Amygdala (tissue), 56 donors: Measurements from ENCODE around the gene TMSB4X.
A peak's percentile ranks its signal among the peaks of the same experiment; 100 is the strongest.
"Not testable (repeated sequence)": the region's sequence is repeated elsewhere in the genome, so short reads cannot be mapped to it uniquely, and the experiment has no call there.

Experiments used
- DNase-seq, 56 donors: peaks; one replicate each; lab custom pipeline; 2025; lab: John Stamatoyannopoulos, UW

The TMSB4X gene

DNA sequence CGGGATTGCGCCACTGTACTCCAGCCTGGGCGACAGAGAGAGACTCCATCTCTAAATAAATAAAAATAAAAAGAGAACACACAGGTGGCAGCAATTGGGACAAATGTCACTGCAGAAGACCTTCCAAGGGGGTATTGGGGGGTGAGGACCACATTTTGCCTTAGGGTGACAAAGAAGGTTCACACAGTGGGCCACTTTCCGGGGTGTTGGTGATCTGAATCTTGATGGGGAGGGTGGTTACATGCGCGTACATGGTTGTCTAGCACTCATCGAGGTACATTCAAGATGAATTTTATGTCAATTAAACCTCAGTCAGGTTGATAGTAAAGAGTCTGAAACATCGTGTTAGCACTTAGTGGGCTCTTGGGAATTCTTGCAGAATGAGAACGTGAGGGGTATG, 20.5 kb upstream of the TMSB4X start:
- DNase-seq = no peak

DNA sequence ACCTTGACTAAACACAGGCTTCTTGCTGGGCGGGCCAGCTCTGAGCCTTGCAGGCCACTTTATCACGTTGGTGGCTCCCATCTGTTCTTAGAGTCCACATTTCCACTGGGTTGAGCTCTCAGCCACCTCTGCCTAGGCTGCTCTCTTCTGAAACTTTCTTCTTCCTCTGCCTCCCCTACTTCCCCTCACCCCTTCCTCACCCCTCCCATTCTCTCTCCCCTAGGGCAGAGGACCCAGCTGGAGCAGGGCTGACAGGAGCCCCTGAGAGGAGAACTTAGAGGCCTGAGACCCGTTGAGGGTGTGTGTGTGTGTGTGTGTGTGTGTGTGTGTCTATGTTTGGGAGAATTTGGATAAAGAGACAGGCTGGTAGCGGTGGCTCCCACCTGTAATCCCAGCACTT, 19.9 kb upstream of the TMSB4X start:
- no peak for DNase-seq

DNA sequence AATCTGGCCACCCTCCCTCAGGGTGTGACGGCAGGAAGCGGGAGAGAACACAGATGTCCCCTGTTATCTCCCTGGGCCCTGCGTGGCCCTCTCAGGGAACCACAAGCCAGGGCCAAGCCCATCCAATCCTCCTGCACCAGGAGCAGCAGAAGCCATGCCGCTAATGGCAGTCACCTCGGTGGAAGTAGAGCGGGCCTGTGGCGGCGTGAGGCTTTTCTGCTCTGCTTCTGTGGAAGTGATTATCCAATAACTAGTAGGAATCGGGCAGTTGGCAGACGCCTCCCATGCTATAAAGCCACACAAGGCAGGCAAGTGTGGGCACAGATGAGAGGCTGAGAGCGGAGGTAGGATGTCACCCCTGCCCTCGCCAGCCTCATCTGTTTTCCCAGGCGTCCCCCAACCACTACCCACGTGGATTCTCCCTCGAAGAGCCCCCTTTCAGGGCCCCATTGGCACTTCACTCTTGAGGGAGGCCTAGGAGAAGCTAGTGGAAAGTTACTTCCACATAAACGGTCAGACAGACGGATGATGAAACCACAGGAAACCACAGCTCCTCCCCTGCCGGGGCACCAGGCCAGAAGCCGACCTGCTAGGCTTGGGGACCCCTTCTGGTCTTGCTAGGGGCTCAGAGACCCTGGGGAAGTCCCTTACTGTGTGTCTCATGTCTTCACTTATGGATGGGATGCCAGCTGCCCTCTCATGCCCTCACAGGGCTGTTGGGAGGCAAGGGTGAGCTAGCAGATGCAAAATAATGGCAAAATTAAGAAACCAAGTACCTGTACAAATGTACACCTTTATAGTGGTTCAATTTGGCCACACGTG, 18.8 kb upstream of the TMSB4X start:
- peak in 26 of 56 donors; percentile 1 to 51 (median 10) for DNase-seq

DNA sequence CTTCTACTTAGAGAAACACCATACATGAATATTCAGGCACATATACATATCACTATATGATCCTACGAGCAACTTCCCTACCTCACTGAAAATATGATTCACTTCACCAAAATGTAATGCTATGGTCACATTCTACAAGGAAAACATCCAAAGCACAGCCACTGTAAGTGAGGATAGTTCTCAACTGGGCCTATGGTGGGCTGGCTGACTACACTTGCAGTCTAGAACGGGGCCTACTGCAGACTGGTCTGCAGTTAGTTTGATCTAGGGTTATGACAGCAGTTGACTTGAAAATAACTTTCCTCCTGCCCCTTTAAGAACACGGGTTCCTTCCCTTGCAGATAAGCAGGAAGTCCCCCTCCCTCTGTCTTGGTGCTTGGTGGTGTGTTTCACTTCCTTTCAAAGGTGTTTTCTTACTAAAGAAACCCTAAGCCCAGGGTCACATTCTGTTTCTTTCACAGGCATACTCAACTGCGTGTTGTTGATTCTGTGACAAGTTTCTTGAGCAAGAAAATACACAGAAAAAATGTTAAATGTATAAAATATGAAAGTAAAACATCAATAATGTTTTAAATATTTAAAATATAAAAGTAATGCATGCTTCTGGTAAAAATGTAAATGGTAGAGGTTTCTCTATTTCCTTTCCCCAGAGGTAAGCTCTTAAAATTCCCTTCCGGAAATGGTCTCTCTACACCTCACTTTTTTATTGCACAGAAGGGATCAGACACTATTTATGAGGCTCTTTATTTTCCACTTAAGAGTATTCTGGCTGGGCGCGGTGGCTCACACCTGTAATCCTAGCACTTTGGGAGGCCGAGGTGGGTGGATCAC, 18.0 kb upstream of the TMSB4X start:
- DNase-seq = peak in 6 of 56 donors; percentile 1 to 25 (median 12)

DNA sequence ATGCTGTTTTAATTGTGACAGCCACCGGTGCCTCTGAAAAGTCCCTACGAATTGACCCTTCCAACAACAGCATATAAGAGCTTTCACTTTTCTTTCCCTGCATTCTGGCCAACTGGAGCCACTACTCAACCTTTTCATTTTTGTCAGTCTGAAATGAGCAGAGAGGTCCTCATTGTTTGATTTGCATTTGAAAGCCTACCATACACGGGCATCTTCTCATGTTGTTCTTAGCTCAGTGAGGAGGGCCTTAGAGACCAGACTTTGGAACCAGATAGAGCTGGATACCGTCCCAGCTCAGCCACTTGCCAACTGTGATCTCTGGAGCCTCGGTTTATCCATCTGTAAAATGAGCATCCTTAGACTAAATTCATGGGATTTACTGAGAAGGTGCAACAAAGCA, 16.9 kb upstream of the TMSB4X start:
- no peak for DNase-seq

DNA sequence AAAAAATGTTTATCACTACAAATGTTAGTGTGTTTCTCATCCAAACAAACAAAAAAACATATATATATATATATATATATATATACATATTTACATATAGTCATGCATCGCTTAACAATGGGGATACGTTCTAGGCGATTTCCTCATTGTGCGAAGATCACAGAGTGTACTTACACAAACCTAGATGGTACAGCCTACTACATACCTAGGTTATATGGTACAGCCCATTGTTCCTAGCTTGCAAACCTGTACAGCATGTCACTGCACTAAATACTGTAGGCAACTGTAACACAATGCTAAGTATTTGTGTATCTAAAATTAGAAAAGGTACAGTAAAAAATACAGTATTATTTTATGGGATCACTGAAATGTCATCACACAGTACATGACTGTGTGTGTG, 16.4 kb upstream of the TMSB4X start:
- no peak for DNase-seq

DNA sequence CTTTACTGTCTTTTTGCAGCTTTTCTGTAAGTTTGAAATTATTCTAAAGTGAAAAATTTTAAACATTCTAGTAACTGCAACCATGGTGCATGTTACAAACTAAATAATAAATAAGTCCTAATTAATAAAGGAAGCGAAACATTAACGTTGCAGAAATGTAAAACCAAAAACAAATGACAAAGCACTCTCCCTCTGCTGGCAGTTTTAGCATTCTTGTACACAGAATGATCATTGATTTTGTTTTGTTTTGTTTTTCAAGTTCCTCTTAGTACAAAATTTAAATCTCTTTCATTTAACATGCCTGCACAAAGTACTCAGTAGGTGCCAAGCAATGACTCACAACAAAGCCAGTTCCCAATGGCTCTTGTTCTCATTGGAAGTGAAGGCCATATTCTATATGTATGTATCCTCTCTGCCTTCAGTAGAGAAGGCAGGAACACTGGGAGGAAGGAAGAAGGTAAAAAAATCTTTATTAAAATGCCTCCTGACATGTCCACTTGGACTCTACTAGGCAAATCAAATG, 13.7 kb upstream of the TMSB4X start:
- no peak for DNase-seq

DNA sequence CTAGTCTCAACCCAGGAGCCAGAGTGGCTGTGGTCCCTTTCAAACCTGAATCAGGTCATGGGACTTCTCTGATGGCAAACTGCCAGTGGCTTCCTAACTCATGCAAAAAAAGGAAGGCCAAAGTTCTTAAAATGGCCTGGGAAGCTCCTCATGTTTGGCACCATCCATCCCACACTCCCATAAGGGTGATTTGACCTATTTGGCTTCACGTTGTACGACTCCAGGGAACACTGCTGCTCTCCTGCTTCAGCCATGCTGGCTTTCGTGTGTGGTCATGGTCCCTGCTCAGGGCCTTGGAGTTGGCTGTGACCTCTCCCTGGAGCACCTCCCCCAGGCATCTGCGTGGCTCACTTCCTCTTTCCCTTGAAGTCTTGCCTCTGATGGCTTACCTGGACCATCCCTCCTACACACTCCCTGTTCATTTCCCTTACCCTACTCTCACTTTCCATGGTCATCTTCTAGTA, 12.8 kb upstream of the TMSB4X start:
- DNase-seq = no peak

DNA sequence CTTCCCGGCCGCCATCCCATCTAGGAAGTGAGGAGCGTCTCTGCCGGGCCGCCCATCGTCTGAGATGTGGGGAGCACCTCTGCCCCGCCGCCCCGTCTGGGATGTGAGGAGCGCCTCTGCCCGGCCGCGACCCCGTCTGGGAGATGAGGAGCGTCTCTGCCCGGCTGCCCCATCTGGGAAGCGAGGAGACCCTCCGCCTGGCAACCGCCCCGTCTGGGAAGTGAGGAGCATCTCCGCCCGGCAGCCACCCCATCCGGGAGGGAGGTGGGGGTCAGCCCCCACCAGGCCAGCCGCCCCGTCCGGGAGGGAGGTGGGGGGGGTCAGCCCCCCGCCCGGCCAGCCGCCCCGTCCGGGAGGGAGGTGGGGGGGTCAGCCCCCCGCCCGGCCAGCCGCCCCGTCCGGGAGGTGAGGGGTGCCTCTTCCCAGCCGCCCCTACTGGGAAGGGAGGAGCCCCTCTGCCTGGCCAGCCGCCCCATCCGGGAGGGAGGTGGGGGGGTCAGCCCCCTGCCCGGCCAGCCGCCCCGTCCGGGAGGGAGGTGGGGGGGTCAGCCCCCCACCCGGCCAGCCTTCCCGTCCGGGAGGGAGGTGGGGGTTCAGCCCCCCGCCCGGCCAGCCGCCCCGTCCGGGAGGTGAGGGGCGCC, 11.6 kb upstream of the TMSB4X start:
- not testable (repeated sequence) for DNase-seq

DNA sequence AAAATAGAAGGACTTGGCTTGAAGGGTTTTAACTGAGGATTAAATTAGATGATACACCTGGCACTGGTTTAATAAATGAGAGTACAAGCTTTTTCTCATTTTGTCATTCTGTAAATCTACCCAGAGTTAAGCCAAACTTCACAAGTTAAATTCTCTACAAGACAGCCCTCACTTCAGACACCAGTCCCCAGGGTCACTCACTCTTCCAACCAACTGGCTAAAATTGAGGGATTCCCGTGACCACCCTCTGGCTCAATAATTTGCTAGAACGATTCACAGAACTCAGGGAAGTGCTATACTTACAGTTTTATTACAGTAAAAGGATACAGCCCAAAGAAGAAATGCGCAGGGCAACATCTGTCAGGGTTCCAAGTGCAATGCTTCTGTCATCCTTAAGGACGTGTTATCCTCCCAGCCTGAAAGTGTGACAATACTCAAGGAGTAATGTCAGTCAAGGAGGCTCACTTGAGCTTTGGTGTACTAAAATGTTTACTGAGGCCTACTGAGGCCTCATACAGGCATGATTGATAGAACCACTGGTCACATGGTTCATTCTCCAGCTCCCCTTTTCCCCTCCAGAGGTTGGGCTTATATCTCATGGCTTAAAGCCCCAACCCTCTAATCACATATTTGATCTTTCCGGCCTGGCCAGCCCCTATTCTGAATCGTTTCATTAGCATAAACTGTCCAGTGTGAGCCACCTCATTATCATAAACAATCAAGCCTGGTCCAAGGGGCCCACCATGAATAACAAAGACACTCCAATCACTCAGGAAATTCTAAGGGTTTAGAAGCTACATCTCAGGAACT, 9.6 kb upstream of the TMSB4X start:
- no peak for DNase-seq

DNA sequence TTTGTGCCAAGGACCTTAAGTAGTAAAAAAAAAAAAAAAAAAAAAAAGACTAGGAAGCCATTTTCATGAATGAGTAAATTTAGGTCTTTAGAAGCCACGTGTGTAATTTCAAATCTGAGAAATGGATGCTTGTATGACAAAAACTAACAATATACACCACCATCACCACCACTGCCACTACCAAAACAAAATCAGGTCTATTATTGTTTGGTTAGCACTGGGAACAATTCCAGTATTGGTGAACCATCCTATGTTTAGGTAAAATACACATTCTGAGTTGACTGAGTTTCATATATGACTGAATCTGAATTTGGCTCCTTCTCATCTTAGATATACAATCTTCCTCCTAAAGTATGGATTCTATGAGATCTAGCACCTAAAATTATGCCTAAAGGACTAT, 8.8 kb upstream of the TMSB4X start:
- DNase-seq = no peak

DNA sequence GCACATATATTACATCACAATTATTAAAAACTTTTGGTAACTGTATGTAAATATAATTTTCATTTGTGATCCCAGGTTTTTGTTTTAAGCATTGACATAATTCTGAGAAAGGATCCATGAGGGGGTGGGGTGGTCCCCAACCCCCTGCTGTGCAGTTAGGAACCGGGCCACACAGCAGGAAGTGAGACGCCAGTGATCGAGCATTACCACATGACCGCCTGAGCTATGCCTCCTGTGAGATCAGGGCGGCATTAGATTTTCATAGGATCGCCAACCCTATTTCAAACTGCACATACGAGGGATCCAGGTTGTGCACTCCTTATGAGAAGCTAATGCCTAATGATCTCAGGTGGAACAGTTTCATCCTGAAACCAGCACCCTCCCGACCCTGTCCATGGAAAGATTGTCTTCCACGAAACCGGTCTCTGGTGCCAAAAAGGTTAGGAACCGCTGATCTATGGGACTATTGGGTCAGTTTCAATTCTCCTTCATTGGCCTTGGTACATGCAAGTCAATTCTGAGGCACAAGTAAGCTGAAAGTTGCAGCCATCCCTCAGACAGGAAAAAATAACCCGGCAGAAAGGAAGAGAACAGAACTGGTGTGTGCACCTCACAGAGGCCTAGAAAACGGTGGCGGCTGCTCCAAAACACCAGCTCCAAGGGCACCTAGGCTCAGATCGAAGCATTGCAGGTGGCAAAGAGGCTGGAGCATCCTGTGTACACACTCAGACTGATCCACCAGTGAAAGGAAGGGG, 7.0 kb upstream of the TMSB4X start:
- peak in 1 of 56 donors; percentile 4 for DNase-seq

DNA sequence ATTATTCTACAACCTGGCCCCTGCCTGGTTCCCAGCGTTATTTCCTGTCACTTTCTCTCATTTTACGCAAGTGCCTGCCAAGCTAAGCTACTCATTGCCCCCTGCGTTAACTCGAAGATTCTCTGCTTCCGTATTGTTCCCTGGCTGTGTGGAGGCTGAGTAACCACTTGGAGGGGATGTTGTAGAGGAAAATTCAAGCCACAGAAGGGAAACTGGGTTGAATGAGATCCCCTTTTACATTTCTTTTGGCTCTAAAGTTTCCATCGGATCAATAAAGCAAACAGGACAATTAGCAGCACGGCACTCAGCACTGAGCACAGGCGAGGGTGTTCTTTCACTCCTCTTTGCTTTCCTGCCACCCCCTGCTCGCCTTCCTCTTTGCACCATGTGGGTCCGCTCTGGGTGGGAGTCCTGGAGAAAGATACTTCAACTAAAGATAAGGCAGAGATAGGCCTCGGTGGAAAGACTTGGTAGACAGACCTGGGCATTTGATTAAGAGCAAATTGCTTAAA, 4.2 kb upstream of the TMSB4X start:
- DNase-seq = peak in 32 of 56 donors; percentile 1 to 62 (median 14)

DNA sequence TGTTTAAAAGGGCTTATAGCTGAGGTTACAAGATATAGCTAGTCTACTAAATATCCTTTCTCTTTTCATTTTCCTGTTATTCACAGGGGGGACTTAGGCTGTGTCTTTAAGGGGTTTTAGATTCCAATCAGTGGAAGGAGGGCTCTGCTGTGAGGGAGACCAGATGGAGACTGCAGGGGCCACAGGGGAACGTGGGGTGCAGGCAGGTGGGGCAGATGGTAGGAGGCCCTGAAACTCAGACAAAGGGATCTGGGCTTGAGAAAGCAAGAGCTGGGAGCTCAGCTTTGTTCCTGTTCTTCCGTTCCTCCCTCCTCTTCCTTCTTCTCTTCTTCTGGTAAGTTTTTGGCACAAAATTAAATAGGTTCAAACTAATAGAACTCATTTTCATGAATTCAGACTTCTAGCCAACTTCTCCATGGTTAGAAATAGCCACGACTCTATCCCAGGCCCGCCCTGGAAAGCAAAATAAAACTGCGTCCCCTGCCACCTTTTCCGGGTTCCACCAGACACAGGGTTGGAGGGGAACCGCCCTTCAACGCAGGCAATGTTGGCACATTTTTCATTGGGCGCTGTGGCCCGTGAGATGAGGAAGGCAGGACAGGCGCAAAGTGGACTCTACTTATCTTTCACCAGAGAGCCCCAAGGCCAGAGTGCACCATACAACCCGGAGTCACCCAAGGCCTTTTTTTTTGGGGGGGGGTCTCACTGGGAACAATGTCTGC, 3.5 kb upstream of the TMSB4X start:
- DNase-seq = peak in 6 of 56 donors; percentile 0 to 27 (median 4)

DNA sequence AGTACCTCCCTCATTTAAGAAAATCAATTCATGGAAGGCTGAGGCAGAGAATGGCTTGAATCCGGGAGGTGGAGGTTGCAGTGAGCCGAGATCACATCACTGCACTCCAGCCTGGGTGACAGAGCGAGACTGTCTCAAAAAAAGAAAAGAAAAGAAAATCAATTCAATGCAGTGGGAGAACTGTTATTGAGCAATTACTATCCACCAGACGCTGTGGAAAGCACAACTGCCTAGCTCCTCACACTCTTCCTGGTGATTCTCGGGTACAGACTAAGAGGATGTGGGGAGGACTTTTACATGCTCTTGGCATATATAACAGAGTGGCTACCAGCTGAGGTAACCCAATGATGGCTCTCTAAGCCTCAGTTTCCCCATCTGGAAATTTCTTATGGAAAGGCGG, 2.7 kb upstream of the TMSB4X start:
- peak in 1 of 56 donors; percentile 0 for DNase-seq

DNA sequence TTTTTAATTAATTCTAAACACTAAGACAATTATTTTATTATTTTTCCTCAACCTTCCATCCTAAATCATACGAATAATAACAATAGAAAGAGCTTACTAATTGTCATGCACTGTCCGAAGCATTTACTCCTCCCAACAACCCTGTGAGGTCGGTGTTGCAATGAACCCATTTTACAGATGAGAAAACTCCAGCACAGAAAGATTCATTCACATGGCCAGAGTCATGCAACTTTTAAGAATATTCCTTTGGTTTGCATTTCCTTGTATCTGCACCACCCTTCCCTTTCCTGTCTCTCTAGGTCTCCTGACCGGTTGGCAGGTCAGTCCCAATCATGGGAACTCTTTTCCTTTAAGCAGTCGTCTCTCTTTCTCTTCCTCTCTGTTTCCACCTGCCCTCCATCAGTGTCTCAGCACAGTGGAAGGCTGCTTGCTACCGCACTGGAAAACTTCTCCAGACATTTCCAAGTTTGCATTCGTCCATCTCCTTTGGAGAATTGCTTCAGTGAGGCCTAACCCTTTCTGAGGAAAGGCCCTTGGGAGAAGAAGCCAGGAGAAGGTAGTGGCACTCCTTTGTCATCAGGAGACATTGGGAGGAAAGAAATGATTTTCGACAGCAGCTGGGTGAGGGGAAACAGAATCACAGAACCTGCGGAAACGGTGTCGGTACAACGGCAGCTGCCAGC, 1.9 kb upstream of the TMSB4X start:
- no peak for DNase-seq

DNA sequence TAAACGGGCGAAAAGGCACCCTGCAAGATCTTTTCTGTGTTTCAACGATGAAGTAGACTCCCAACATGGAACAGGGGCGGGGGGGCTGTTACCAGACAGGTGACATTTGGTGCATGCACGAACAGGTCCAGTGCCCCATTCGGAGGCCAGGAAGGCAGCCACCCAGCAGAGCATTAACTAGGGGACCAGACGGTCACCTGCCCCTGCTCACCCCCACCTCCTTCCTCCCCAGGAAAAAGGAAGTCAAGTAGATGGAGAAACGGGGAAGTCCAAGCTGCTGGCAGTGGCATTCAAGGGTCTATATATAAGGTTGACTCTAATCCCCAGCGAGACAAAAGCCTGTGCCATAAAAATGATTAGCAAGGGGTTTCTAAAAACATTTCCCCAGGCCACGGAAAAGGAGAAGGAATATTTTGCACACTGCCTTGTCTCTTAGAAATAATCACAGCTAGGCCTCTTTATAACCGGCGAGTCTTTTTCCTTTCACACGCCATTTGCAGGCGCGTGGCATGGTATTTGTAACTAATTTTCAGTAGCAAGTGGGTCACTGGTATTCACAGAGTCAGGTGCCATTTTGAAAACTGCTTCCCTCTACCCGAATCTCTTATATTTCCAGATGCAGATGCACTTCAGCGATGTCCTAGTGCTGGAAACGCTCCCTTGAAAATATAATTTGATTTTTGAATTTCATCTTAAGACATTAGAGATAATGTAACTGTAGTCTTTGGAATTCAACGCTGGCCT, 1.2 kb upstream of the TMSB4X start:
- DNase-seq = peak in 14 of 56 donors; percentile 1 to 36 (median 8)
